K562 (cell line): ENCODE data around the gene EML3. TPM values are rescaled to one million over a fixed set of nuclear protein-coding genes. Genes with fewer than 3 reads are reported as not detected.
A peak's percentile ranks its signal among the peaks of the same experiment; 100 is the strongest.
"Not testable (repeated sequence)": the region's sequence is repeated elsewhere in the genome, so short reads cannot be mapped to it uniquely, and the experiment has no call there.

Source experiments
- ATAC-seq: fragments of 200-7000 bp; cut with Tn5 transposase; 3 replicates; pipeline ENCODE4 v1.9.1; 2020; ENCODE audit warnings: moderate library complexity
- BruUV-seq: library from RNA; stranded (reverse); fragments of 400-500 nt; replicated peaks from 2 replicates; lab custom pipeline; 2021; lab: Mats Ljungman, UMichigan
- CTCF ChIA-PET: fragments of 300-600 bp; formaldehyde crosslinking; extraction: SDS; loops from one replicate; lab custom pipeline; 2021; ENCODE audit warnings: low intra/inter-chr PET ratio; lab: Yijun Ruan, JAX
- POLR2A ChIA-PET: fragments of 300-600, 350-650 bp; sonication (Branson Sonifier 250); formaldehyde crosslinking; extraction: SDS; loops from one replicate; lab custom pipeline; 2021; ENCODE audit warnings: antibody characterized with exemption, inconsistent platforms; lab: Yijun Ruan, JAX
- DNase-seq, 4 experiments: peaks; one replicate each; pipeline versions ENCODE4 v3.0.0 to v3.0.0-alpha.2; 2011 to 2018; ENCODE audit warnings: low spot score in 3 of 4, mixed read lengths in 3 of 4; ENCODE audit errors: extremely low read depth in 1 of 4
- FAIRE-seq: peaks from 2 replicates; lab custom pipeline; 2011; peaks lifted over from hg19 to GRCh38; lab: Jason Lieb, UNC
- H2AFZ ChIP-seq: 2 replicates; pipeline ENCODE4 v1.6.0; 2011; ENCODE audit warnings: low read depth, low read length, control low read depth, inconsistent platforms
- H3K27ac ChIP-seq: fragments of 200-600 bp; 3 replicates; pipeline ENCODE4 v1.8.0; 2011; ENCODE audit warnings: low read depth, mild to moderate bottlenecking, control low read depth, inconsistent platforms, low read length, moderate library complexity, mixed read lengths; ENCODE audit errors: extremely low read depth
- H3K27me3 ChIP-seq, 2 experiments: fragments of 300-600 bp in 1 of 2; 2 replicates in 1 of 2; 3 replicates in 1 of 2; pipeline versions ENCODE4 v1.6.0 to v1.8.0; 2011; ENCODE audit warnings: inconsistent platforms in 2 of 2, low read length in 2 of 2, mild to moderate bottlenecking in 1 of 2, mixed read lengths in 1 of 2, moderate library complexity in 1 of 2; ENCODE audit not compliant: control insufficient read depth in 2 of 2, insufficient read depth in 2 of 2
- H3K36me3 ChIP-seq: fragments of 300-600 bp; 3 replicates; pipeline ENCODE4 v1.8.0; 2011; ENCODE audit warnings: mild to moderate bottlenecking, low read length, inconsistent platforms; ENCODE audit not compliant: control insufficient read depth, insufficient read depth
- H3K4me1 ChIP-seq, 2 experiments: fragments of 200-600 bp in 1 of 2; replicated peaks in 1 of 2; 2 replicates in 1 of 2; 3 replicates in 1 of 2; pipeline versions ENCODE4 v1.5.1 to v1.8.0; 2011; ENCODE audit warnings: inconsistent platforms in 2 of 2, low read length in 2 of 2, mild to moderate bottlenecking in 1 of 2, mixed read lengths in 1 of 2, moderate library complexity in 1 of 2; ENCODE audit not compliant: control insufficient read depth in 2 of 2, insufficient read depth in 2 of 2
- H3K4me2 ChIP-seq: 2 replicates; pipeline ENCODE4 v1.6.1; 2011; ENCODE audit warnings: low read length, control low read depth, inconsistent platforms, mixed read lengths; ENCODE audit not compliant: insufficient read depth
- H3K4me3 ChIP-seq: fragments of 200-600 bp; sonication (generic), shearing (Covaris generic); 2 replicates; pipeline ENCODE4 v1.5.1; 2016; ENCODE audit warnings: control low read depth, inconsistent platforms
- H3K79me2 ChIP-seq: fragments of 200-600 bp; 3 replicates; pipeline ENCODE4 v1.8.0; 2011; ENCODE audit warnings: low read length, inconsistent platforms; ENCODE audit not compliant: control insufficient read depth, insufficient read depth
- H3K9ac ChIP-seq, 2 experiments: 2 replicates each; pipeline versions ENCODE4 v1.6.0 to v1.6.1; 2011; ENCODE audit warnings: low read depth in 2 of 2, low read length in 2 of 2, control low read depth in 1 of 2, inconsistent platforms in 1 of 2, mild to moderate bottlenecking in 1 of 2, mixed read lengths in 1 of 2; ENCODE audit not compliant: insufficient read depth in 1 of 2
- H3K9me1 ChIP-seq: one replicate; pipeline ENCODE4 v1.6.0; 2011; ENCODE audit warnings: inconsistent platforms, mild to moderate bottlenecking, low read length, moderate library complexity; ENCODE audit not compliant: control insufficient read depth, insufficient read depth
- H3K9me3 ChIP-seq: replicated peaks from 2 replicates; pipeline ENCODE4 v1.5.1; 2011; ENCODE audit warnings: low read depth, low read length, inconsistent platforms; ENCODE audit not compliant: control insufficient read depth, insufficient read depth
- H4K20me1 ChIP-seq: replicated peaks from 2 replicates; pipeline ENCODE4 v1.6.1; 2011; ENCODE audit warnings: low read length, inconsistent platforms, mixed read lengths; ENCODE audit not compliant: control insufficient read depth, insufficient read depth
- AFF4 ChIP-seq: sonication (generic); formaldehyde crosslinking; IDR thresholded peaks from 2 replicates; pipeline ENCODE4 v1.8.0; 2023; ENCODE audit warnings: mild to moderate bottlenecking, missing genetic modification reagents
- GABPA ChIP-seq: fragments of 200-800 bp; sonication (Bioruptor generic); conservative IDR thresholded peaks from 2 replicates; pipeline ENCODE4 v1.6.1; 2016; ENCODE audit warnings: low read depth, missing genetic modification characterization, missing compliant biosample characterization
- POLR2A ChIP-seq: fragments of 450-650 bp; conservative IDR thresholded peaks from 2 replicates; pipeline ENCODE4 v1.6.1; 2016
- RBFOX2 ChIP-seq: fragments of 200-400 bp; formaldehyde crosslinking; IDR thresholded peaks from 2 replicates; pipeline ENCODE4 v1.6.1; 2017; ENCODE audit warnings: low read depth, mild to moderate bottlenecking, low read length, moderate library complexity
- ZNF121 ChIP-seq: sonication (generic); formaldehyde crosslinking; conservative IDR thresholded peaks from 2 replicates; pipeline ENCODE4 v1.8.0; 2022; ENCODE audit warnings: missing genetic modification reagents
- ZNF146 ChIP-seq: IDR thresholded peaks from one replicate; pipeline ENCODE4 v1.6.1; 2018; ENCODE audit warnings: missing compliant biosample characterization; ENCODE audit not compliant: unreplicated experiment
- ZNF668 ChIP-seq: fragments of 250-450 bp; sonication (Bioruptor Pico); IDR thresholded peaks from 2 replicates; pipeline ENCODE4 v1.8.0; 2022; ENCODE audit warnings: mild to moderate bottlenecking, inconsistent platforms
- WGBS: fragments of 100-300 bp; shearing (Covaris generic); methylation state at CpG from one replicate; pipeline ENCODE4 v1.1.6; 2016; ENCODE audit warnings: low coverage, mixed read lengths; ENCODE audit not compliant: insufficient coverage; ENCODE audit errors: missing lambda C conversion rate; 5-methylcytosine and 5-hydroxymethylcytosine counted together
- in situ Hi-C: fragments of 300-500 bp; cut with MboI; formaldehyde crosslinking; loops from 4 replicates; pipeline ENCODE4 v1.15.0; 2018; ENCODE audit warnings: inconsistent platforms, mixed read lengths
- intact Hi-C: fragments of 100-400 bp; cut with micrococcal nuclease; formaldehyde crosslinking; loops from 2 replicates; pipeline ENCODE4 v1.14.2; 2022
- polyA plus RNA-seq, 8 experiments: library from polyadenylated mRNA; depleted of rRNA in 4 of 8; stranded (reverse) in 5 of 8; unstranded in 3 of 8; fragments of >200 nt; fragmentation: Nextera tagmentation in 2 of 8; fragmentation: Illumina TruSeq in 1 of 8; extraction: Ambion mirVana in 2 of 8; extraction: Trizol in 1 of 8; gene quantifications; 2 replicates each; pipeline versions ENCODE4 v1.2.1 to v1.2.3, GENCODE V29; 2011 to 2014; ENCODE audit warnings: inconsistent platforms in 1 of 8, missing spikeins in 1 of 8
- total RNA-seq, 7 experiments: library from RNA; depleted of rRNA in 6 of 7; stranded (reverse); fragments of >200 nt in 6 of 7; fragmentation: Illumina TruSeq in 2 of 7; extraction: Trizol in 2 of 7; gene quantifications; 2 replicates each; pipeline versions ENCODE4 v1.2.1 to v1.2.3, GENCODE V29; 2011 to 2021; ENCODE audit warnings: low replicate concordance in 1 of 7

Gene EML3
- total and polyA plus RNA-seq, 9 of the 15 experiments (the other 6 are each of a cell fraction or from before 2014, with no cell fraction given), result 0.32 to 90.5 (median 26.4) TPM

- H3K9me3 ChIP-seq, H3K9me1 ChIP-seq, H4K20me1 ChIP-seq, BruUV-seq, H3K27ac ChIP-seq, DNase-seq, ATAC-seq, H2AFZ ChIP-seq, in situ Hi-C loops, intact Hi-C loops, FAIRE-seq, CTCF ChIA-PET, H3K4me2 ChIP-seq, H3K27me3 ChIP-seq, H3K4me3 ChIP-seq, H3K4me1 ChIP-seq: not testable (repeated sequence)
- H3K36me3 ChIP-seq, result peaks cover 70% of the 10 kb centered on the region
- H3K79me2 ChIP-seq, result peaks cover 12% of the 10 kb centered on the region; the same call in 2 of the 3 replicates
- WGBS, result 96% methylated on average over 4 of the region's 4 CpGs
- POLR2A ChIA-PET, result interaction anchor here (4.6 kb wide), 1 partner anchor 7 kb away, joined by 33 read pairs; the partner anchor contains the start of gene EEF1G
- H3K9ac ChIP-seq, result peak overlapping the region in 1 of 2 experiments; percentile 75; a peak in 1 of 4 replicates
- TF ChIP-seq ZNF121 (CRISPR knock-in tag), result peak; percentile 62
These were observed 30.8 kb downstream of the EML3 start for GRCh38 chr11:62581735-62582134.

GRCh38 chr11:62580959-62581715 lies 31.4 kb downstream of the EML3 start:
- POLR2A ChIA-PET, result interaction anchor here (1.2 kb wide), 1 partner anchor 10 kb away, joined by 4 read pairs; the partner anchor contains the start of gene TUT1
- Histone ChIP-seq H3K9ac (peak overlapping the region in 1 of 2 experiments; percentile 75; a peak in 2 of 4 replicates), H3K4me2 (no peak overlapping the region), H3K9me3 (no peaks in the 10 kb centered on the region; the same call in 1 of the 2 replicates), H3K27me3 (no peaks in the 10 kb centered on the region), H3K4me1 (peaks cover 0 to 9% of the 10 kb centered on the region in 2 experiments; a peak in 3 of 5 replicates), H3K27ac (no peak overlapping the region; the same call in 2 of the 3 replicates), H3K79me2 (peaks cover 11% of the 10 kb centered on the region; the same call in 2 of the 3 replicates), H3K4me3 (no peak overlapping the region), H3K36me3 (peaks cover 71% of the 10 kb centered on the region), H4K20me1 (no peaks in the 10 kb centered on the region), H2AFZ (no peak overlapping the region), H3K9me1 (no peaks in the 10 kb centered on the region)
- in situ Hi-C loops (no loop called here), intact Hi-C loops (no loop called here)
- no TSS peak for BruUV-seq
- WGBS, result 90% methylated on average over 17 of the region's 18 CpGs
- no peak for FAIRE-seq
- CTCF ChIA-PET, result no interaction called here
- DNase-seq, result no peak
- no peak for TF ChIP-seq ZNF146
- 0 out of 2 replicates have a peak, but pooled peaks have one; percentile 22 for TF ChIP-seq RBFOX2
- TF ChIP-seq AFF4 (CRISPR knock-in tag), result no peak
- no peak for TF ChIP-seq GABPA (tag)
- no peak for TF ChIP-seq POLR2A
- no peak for TF ChIP-seq ZNF668 (CRISPR knock-in tag)
- no peak for ATAC-seq
